Muscle layer of colon (tissue), 2 donors: ENCODE measurements around the gene MRPL54.

Experiments
- H3K27ac ChIP-seq: one replicate; pipeline ENCODE4 v1.7.0; 2013; ENCODE audit warnings: low read depth, mild to moderate bottlenecking, low read length, moderate library complexity
- H3K27me3 ChIP-seq, 2 donors: one replicate each; pipeline ENCODE4 v1.7.0; 2013; ENCODE audit warnings: low read length in 2 of 2, mild to moderate bottlenecking in 2 of 2; ENCODE audit not compliant: insufficient read depth in 2 of 2, control insufficient read depth in 1 of 2
- H3K36me3 ChIP-seq: one replicate; pipeline ENCODE4 v1.7.0; 2013; ENCODE audit warnings: mild to moderate bottlenecking, low read length; ENCODE audit not compliant: insufficient read depth
- H3K4me1 ChIP-seq: one replicate; pipeline ENCODE4 v1.7.0; 2013; ENCODE audit warnings: mild to moderate bottlenecking, low read length; ENCODE audit not compliant: insufficient read depth
- H3K4me3 ChIP-seq, 2 donors: one replicate each; pipeline ENCODE4 v1.7.0; 2013; ENCODE audit warnings: low read length in 2 of 2, low read depth in 1 of 2, mild to moderate bottlenecking in 1 of 2, moderate library complexity in 1 of 2
- H3K9ac ChIP-seq: one replicate; pipeline ENCODE4 v1.7.0; 2013; ENCODE audit warnings: low read length
- H3K9me3 ChIP-seq: one replicate; pipeline ENCODE4 v1.7.0; 2013; ENCODE audit warnings: mild to moderate bottlenecking, low read length
- donor health status: abdominal sarcoma.
- donor health status: Adenocarcinoma of cecum.

The MRPL54 gene

GRCh38 chr19:3790941-3791340 is 28.5 kb downstream of the MRPL54 start:
- no peaks in the 10 kb centered on the region for H3K36me3 ChIP-seq
- H3K4me1 ChIP-seq, result no peaks in the 10 kb centered on the region
- H3K9ac ChIP-seq, result no peak overlapping the region
- H3K27me3 ChIP-seq, result no peaks in the 10 kb centered on the region
- H3K27ac ChIP-seq, result no peak overlapping the region
- no peaks in the 10 kb centered on the region for H3K9me3 ChIP-seq
- H3K4me3 ChIP-seq, result no peak overlapping the region

GRCh38 chr19:3792114-3792513 is 29.6 kb downstream of the MRPL54 start:
- H3K36me3 ChIP-seq, result no peaks in the 10 kb centered on the region
- H3K9ac ChIP-seq, result no peak overlapping the region
- no peak overlapping the region for H3K4me3 ChIP-seq
- no peaks in the 10 kb centered on the region for H3K27me3 ChIP-seq
- no peaks in the 10 kb centered on the region for H3K4me1 ChIP-seq
- H3K27ac ChIP-seq, result no peak overlapping the region
- H3K9me3 ChIP-seq, result no peaks in the 10 kb centered on the region

- Histone ChIP-seq H3K9me3 (no peaks in the 10 kb centered on the region), H3K4me1 (no peaks in the 10 kb centered on the region), H3K9ac (no peak overlapping the region), H3K27ac (no peak overlapping the region), H3K4me3 (no peak overlapping the region), H3K36me3 (no peaks in the 10 kb centered on the region), H3K27me3 (peaks cover 0 to 6% of the 10 kb centered on the region in 2 donors)
Measured at GRCh38 chr19:3793799-3794198, 31.3 kb downstream of the MRPL54 start.

GRCh38 chr19:3796358-3796757 is 33.9 kb downstream of the MRPL54 start:
- no peak overlapping the region for H3K27ac ChIP-seq
- no peaks in the 10 kb centered on the region for H3K4me1 ChIP-seq
- no peak overlapping the region for H3K9ac ChIP-seq
- no peak overlapping the region for H3K4me3 ChIP-seq
- H3K9me3 ChIP-seq, result no peaks in the 10 kb centered on the region
- H3K36me3 ChIP-seq, result no peaks in the 10 kb centered on the region
- H3K27me3 ChIP-seq, result peaks cover 0 to 26% of the 10 kb centered on the region in 2 donors

- Histone ChIP-seq H3K9ac (no peak overlapping the region), H3K36me3 (no peaks in the 10 kb centered on the region), H3K27me3 (peaks cover 0 to 32% of the 10 kb centered on the region in 2 donors), H3K4me1 (no peaks in the 10 kb centered on the region), H3K27ac (no peak overlapping the region), H3K4me3 (no peak overlapping the region), H3K9me3 (no peaks in the 10 kb centered on the region)
Measured at GRCh38 chr19:3798137-3798536, 35.7 kb downstream of the MRPL54 start.

- Histone ChIP-seq H3K4me1 (no peaks in the 10 kb centered on the region), H3K27ac (no peak overlapping the region), H3K27me3 (peaks cover 0 to 40% of the 10 kb centered on the region in 2 donors), H3K9me3 (no peaks in the 10 kb centered on the region), H3K9ac (no peak overlapping the region), H3K36me3 (no peaks in the 10 kb centered on the region), H3K4me3 (peak overlapping the region in 1 of 2 donors; percentile 42)
Measured at GRCh38 chr19:3800996-3801395, 38.5 kb downstream of the MRPL54 start.

GRCh38 chr19:3801412-3802096 is 39.1 kb downstream of the MRPL54 start:
- Histone ChIP-seq H3K4me3 (peak overlapping the region in 1 of 2 donors; percentile 42), H3K27me3 (peaks cover 0 to 40% of the 10 kb centered on the region in 2 donors), H3K36me3 (no peaks in the 10 kb centered on the region), H3K27ac (no peak overlapping the region), H3K9ac (no peak overlapping the region), H3K4me1 (no peaks in the 10 kb centered on the region), H3K9me3 (no peaks in the 10 kb centered on the region)

GRCh38 chr19:3803114-3803888 is 40.8 kb downstream of the MRPL54 start:
- Histone ChIP-seq H3K36me3 (no peaks in the 10 kb centered on the region), H3K9ac (no peak overlapping the region), H3K4me1 (no peaks in the 10 kb centered on the region), H3K27ac (no peak overlapping the region), H3K9me3 (no peaks in the 10 kb centered on the region), H3K4me3 (no peak overlapping the region), H3K27me3 (peaks cover 0 to 39% of the 10 kb centered on the region in 2 donors)

GRCh38 chr19:3803986-3804385 is 41.5 kb downstream of the MRPL54 start:
- no peaks in the 10 kb centered on the region for H3K9me3 ChIP-seq
- no peak overlapping the region for H3K27ac ChIP-seq
- H3K36me3 ChIP-seq, result no peaks in the 10 kb centered on the region
- no peak overlapping the region for H3K4me3 ChIP-seq
- no peaks in the 10 kb centered on the region for H3K4me1 ChIP-seq
- peaks cover 0 to 33% of the 10 kb centered on the region in 2 donors for H3K27me3 ChIP-seq
- H3K9ac ChIP-seq, result no peak overlapping the region

- H3K9ac ChIP-seq, result no peak overlapping the region
- H3K9me3 ChIP-seq, result no peaks in the 10 kb centered on the region
- H3K36me3 ChIP-seq, result no peaks in the 10 kb centered on the region
- H3K4me1 ChIP-seq, result no peaks in the 10 kb centered on the region
- peaks cover 0 to 29% of the 10 kb centered on the region in 2 donors for H3K27me3 ChIP-seq
- no peak overlapping the region for H3K27ac ChIP-seq
- no peak overlapping the region for H3K4me3 ChIP-seq
Measured at GRCh38 chr19:3804429-3804828, 41.9 kb downstream of the MRPL54 start.

- Histone ChIP-seq H3K36me3 (no peaks in the 10 kb centered on the region), H3K27ac (no peak overlapping the region), H3K9ac (no peak overlapping the region), H3K4me3 (no peak overlapping the region), H3K4me1 (no peaks in the 10 kb centered on the region), H3K27me3 (peaks cover 0 to 26% of the 10 kb centered on the region in 2 donors), H3K9me3 (no peaks in the 10 kb centered on the region)
Measured at GRCh38 chr19:3805859-3806258, 43.4 kb downstream of the MRPL54 start.
